COLO829 (cell line): ENCODE results near the gene MGA.

Experiments used
- DNase-seq: peaks from one replicate; pipeline ENCODE4 v3.0.0; 2012; ENCODE audit warnings: low spot score

MGA gene

DNA sequence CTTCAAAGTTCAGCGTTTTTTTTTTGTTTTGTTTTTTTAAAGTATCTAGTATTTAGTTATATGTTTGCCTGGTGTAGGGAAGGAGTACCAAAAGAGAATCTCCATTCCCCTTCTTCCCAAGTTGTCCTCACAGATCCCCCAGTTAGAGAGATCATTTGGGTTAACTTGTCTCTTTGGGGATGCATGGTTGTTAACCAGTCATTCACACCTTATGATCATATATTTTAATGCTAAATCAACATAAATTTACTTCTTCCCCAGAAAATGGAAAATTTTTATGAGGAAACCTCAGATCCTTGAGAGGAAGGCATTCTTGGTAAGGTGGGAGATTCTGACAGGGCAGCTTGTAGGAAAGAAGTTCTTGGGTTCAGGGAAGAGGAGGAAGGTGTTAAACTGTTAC lies 1.5 kb upstream of the MGA start:
- DNase-seq: no peak

DNA sequence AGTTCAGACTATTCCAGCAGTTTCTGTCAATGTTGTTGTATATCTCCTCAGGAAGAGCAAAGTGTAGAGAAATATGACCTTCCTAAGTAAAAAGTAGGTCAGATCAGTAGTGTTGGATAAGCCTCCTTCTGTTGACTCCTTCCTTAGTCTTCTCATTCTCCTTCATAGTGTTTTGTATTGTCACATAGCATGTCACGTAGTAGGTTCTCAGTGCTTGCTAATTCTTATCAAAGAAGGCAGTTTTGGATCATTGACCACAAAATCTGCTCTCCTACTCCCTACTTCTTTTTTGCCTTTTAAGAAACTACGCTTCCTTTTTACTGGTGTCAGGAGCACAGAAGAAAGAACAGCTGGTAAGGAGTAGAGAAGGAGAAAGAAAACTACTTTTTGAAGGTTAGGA lies 1.0 kb upstream of the MGA start:
- no peak for DNase-seq

DNA sequence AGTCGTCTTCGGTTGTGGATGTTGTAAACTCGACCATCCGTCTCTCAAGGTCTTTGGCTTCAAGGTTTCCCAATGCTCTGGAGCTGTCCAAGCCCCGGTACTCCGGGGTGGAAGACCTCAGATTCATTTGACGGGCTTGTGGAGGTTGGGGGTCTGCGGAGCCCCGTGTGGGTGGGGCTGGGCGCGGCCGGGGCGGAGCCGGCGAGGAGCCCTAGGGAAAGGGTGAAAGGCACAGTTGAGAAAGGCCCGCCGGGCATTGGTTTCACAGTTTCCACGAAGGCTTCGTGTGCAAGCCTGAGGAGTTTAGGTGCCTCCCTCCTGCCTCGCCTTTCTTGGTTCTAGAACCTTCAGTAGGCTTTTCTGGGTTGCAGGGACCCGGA lies 360 bp upstream of the MGA start:
- no peak for DNase-seq

DNA sequence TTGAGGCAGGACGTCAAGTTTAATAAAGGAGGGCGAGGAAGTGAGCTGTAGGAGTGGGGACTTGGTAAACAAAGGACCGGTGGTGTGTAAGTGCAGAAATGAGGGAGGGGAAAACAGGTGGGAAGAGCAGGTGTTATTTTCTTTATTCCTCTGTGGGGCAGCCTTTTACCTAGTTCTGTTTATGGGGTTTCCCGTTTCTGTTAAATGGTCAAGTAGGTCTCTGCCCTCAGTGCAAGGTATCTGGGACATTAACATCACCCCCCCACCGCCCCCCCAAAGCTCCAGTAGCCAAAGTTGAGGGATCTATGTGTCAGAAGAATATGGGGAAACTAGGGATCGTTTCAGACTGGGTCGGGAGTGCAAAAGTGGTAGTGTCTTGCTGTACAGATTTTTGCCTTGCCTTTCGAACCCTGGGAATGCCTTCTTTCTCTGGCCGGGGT lies 893 bp downstream of the MGA start:
- DNase-seq: no peak

DNA sequence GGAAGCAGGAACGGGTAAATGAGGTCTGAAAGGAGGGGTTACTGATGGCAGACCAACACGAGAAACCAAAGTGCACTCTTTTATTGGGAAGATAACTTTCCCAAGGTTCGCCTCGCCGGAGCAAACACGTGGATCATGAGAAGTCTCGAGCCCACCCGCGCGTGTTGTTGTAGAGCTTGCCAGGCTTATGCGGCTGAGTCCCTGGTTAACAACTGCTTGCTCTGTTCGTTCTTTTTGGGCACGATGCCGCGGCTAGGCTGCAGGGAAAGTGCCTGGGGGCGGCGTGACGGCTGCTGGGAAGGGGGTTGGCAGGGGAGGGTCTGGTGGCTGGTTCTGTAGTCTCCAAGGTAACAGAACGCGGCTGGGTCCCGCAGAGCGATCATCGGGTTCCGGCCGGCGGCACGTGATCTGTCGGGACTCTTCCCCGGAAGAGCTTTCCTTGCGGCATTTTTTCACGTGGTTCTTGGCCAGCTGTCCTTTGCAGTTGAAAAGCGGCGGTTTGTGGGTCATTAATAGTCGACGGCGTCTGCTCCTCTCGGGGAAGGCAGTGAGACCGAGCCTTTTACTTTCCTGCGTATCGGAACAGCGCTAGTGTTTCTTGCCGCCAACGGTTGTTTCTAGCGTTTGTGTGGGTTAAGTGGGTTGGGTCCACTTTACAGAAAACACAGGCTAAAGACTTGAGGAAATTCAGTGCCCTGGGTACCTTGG lies 1.5 kb downstream of the MGA start:
- peak; percentile 42 for DNase-seq

DNA sequence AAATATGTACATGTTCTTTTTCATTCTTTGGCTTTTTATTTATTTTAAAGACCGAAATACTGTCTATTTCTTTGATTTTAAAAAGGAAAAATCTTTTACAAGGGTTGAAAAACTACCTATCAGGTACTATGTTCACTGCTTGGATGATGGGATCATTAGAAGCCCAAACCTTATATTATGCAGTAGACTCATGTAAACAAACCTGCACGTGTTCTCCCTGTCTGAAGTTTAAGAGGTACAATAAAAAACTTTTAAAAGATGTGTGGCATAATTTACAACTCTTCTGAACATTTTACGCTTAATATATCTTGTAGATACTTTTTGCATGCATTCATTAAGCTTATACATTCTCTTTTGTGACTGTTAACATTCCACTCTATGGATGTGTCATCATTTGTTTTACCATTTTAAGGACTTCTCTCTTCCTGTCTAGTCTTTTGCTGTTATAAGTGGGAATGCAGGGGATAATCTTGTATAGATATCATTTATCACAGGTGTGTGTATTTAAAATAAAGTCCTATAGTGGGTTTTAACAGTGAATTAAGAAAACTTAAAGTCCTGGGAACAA lies 6.2 kb downstream of the MGA start:
- DNase-seq: no peak

DNA sequence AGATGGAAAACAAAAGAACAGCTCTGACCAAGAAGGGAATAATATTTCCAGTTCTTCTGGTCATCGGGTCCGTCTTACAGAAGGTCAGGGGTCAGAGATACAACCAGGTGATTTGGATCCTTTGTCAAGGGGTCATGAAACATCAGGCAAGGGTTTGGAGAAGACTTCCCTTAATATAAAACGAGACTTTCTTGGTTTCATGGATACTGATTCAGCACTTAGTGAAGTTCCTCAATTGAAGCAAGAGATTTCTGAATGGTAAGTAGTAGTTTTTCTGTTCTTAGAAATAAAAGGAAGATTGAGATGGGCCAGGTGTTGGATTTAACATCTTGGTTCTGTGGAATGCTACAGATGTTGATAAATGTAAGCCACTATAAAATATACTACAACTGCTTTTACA lies 9.5 kb downstream of the MGA start:
- no peak for DNase-seq

DNA sequence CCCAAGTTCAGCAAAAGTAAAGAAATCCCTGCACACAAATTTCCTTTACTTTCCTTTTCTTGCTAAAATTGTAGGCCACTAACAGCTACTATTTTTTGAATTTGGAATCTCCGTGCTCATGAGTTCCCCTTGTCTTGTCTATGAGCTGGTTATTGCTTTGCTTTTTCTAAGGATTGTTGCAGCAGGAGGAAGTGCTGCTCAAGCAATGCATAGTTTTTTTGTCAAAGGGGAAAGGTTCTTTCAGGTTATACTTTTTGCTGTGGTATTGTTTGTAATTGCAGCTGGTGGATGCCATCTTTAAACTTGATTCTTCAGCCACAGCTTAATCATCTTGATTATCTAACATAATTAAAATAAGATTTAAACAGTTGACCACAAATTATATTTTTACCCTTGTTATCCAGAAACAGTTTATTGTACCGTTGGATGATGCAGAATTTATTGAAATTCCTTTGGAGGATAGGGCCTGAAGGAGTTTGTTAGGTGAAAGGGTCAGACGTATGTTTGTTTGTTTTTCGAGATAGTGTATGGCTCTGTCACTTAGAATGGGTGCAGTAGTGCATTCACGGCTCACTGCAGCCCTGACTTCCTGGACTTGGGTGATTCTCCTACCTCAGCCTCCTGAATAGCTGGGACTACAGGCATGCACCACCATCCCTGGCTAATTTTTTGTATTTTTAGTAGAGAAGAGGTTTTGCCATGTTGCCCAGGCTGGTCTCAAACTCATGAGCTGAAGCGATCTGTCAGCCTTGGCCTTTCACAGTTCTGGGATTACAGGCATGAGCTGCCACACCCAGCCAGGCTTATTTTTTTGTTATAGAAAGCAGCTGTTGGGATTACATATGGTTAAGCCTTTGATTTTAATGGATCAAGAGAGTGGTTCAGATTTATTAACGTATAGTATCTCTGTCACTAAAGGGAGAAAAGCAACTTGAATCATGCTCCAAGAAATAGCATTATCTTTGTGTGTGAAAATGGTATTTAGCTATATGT lies 11.7 kb downstream of the MGA start:
- DNase-seq: no peak

DNA sequence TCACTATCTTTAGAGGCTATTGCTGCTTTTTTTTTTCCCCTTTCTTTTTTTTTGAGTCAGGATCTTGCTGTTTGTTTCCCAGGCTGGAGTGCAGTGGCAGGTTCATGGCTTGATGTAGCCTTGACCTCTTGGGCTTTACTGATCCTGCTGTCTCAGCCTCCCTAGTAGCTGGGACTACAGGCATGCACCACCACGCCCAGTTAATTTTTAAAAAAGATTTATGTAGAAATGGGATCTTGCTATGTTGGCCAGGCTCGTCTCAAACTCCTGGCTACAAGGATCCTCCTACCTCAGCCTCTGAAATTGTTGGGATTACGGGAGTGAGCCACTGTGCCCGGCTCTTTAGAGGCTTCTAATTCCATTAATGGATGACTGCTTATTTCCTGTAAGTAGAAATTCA lies 15.1 kb downstream of the MGA start:
- no peak for DNase-seq

DNA sequence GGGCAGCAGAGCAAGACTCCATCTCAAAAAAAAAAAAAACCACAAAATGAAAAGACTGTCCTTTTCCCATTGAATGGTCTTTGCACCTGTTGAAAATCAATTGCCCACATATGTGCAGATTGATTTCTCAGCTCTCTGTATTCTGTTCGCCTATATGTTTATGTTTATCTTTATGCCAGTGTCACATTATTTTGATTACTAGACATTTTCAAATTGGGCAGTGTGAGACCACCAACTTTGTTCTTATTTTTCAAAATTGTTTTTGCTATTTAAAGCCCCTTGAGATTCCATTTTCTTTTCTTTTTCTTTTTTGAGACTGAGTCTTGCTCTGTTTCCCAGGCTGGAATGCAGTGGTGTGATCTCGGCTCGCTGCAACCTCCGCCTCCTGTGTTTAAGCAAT lies 18.5 kb downstream of the MGA start:
- DNase-seq: no peak

DNA sequence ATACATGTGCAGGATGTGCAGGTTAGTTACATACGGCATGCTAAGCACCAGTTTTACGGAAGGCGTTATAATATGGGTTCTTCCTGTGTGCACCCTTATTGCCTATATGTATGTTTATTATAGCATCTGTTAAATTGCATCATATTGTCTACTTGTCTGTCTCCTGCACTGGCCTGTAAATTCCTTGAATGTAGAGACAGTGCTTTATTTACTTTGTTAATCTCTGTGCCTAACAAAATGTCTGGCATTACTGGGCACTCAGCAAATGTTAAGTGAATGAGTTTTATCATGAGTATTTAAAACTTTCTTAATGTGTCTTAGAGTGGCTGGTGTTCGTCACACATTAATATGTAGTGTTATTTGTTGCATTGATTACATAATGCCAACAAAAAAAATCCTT lies 23.8 kb downstream of the MGA start:
- DNase-seq: no peak

DNA sequence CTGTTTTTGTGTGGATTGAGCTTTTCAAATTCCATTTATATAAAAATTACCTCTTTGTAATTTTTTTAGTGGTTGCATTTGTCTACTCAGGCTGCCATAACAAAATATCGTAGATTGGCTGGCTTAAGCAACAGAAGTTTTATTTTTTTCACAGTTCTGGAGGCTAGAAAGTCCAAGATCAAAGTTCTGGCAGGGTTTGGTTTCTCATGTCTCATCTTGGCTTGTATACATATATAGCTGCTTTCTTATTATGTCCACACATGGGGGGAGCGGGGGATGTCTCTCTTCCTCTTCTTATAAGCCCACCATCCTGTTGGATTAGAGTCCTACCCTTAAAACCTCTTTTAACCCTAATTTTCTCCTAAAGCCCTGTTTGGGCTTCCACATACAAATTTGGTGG lies 28.5 kb downstream of the MGA start:
- DNase-seq: no peak

DNA sequence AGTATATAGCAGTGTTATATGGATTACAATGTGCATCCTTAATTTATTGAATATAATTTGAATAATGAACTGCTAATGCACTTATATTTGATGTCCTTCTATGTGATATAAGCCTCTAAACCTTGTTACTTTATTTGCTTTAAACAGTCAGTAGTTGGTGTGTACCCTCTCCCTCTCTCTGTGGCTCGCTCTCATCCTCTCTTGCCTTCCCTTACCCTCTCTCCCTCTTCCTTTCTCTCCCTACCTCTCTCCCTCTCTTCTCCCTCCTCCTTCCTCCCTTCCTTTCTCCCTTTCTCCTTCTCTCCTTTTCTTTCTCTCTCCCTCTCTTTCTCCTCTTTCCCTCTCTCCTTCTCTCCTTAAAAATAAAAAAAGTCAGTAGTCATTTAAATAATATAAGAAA lies 28.9 kb downstream of the MGA start:
- DNase-seq: no peak

DNA sequence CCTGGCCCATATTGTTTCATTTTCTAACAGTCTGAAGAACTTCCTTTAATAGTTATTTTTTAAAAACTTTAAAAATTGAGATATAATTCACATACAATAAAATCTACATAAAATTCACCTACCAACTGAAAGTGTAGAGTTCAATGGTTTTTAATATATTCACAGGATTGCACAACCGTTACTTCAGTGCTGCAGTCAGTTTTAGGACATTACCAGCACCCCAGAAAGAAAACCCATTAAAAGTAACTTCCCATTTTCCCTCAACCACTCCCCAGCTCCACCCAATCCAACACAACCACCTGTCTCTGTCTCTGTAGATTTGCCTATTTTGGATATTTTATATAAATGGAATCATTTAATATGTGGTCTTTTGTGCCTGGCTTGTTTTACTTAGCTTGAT lies 29.6 kb downstream of the MGA start:
- DNase-seq: no peak

DNA sequence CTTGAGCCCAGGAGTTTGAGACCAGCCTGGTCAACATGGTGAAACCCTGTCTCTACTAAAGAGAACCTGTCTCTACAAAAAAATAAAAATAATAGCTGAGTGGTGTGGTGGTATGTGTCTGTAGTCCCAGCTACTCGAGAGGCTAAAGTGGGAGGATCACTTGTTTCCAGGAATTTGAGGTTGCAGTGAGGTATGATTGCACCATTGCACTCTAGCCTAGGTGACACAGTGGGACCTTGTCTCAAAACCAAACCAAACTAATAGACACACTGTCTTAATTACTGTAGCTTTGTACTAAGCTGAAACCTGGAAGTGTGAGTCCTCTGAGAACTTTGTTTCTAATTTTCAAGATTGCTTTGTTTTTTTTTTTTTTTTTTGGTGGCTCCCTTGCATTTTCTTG lies 30.4 kb downstream of the MGA start:
- no peak for DNase-seq

DNA sequence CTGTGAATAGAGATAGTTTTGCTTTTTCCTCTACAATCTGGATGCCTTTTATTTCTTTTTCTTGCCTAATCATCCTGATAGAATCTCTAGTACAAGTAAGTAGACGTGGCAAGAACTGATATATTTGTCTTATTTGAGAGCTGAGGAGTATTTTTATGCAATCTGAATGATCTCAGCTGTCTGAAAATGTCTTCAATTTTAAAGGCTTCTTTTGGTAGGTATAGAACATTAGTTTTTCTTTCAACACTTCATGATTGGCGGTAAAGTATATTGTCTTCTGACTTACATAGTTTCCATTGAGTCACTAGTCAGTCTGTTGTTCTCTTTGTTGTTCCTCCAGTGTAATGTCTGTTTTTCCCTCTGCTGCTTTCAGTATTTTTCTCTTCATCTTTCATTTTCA lies 31.3 kb downstream of the MGA start:
- no peak for DNase-seq

DNA sequence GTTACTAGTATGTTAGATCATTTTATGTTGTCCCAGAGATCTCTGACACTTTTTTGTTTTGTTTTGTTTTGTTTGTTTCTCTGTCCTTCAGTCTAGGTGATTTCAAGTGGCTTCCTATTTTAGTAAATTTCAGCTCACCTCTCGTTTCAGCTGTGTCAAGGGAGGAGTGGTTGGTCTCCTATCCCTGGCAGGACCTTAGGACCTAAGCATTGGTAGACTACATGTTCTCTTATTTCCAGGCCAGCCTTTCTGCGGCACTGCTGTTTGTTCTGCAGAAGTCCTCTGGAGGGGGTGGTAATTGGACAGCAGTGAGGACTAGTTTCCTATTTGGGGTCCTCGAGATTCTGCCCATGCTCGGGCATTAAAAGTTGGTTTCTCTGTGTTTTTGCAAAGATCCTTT lies 31.8 kb downstream of the MGA start:
- no peak for DNase-seq

DNA sequence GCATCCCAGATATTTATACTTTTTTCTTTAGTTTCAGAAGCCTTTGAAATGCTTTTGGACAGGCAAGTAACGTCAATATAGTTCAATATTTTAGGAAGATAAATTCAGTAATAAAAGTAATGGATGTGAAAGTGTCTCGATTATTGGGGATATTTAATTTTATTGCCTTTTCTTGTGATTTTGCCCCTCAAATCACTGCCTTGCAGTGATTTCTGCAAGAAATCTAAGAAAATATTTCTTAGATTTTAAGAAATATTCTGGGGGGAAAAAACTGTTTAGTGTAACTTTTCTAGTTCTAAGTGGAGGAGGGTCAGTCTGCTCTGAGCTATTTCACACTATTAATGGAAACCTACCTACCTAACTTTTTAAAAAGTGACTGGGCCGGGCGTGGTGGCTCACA lies 33.6 kb downstream of the MGA start:
- no peak for DNase-seq

DNA sequence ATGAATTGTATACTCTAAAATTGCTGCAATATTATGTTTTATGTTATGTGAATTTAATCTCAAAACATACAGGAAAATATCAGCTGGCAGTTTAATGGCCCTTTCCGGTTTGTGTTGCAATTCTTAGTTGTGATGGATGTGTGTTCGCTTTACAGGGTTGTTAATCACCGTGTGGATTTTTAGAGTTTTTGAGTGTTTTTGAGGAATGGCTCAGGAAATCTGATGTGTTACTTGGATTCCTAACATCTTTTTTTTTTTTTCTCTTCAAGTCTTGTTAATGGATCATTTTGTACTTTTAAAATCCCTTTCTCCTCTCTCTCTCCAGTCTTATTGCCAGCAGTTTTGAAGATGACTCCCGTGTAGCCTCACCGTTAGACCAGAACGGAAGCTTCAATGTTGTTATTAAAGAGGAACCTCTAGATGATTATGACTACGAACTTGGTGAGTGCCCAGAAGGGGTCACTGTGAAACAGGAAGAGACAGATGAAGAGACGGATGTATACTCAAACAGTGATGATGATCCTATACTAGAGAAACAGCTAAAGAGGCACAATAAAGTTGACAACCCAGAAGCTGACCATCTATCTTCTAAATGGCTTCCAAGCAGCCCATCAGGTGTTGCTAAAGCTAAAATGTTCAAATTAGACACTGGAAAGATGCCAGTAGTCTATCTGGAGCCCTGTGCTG lies 35.7 kb downstream of the MGA start:
- DNase-seq: peak; percentile 7

DNA sequence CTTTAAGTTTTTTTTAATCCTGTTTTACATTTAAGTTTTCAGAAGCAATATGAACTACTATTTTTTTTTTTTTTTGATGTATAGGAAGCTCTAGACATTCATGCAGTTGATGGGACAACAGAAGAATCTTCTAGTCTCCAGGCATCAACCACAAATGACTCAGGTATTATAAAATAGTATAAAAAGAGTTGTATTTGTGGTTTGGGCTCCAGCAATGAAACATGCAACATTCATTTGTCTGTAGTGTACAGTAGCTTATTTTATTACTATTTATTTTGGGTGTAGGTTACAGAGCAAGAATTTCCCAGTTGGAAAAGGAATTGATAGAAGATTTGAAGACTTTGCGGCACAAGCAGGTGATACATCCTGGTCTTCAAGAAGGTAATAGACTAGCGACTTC lies 38.6 kb downstream of the MGA start:
- no peak for DNase-seq

DNA sequence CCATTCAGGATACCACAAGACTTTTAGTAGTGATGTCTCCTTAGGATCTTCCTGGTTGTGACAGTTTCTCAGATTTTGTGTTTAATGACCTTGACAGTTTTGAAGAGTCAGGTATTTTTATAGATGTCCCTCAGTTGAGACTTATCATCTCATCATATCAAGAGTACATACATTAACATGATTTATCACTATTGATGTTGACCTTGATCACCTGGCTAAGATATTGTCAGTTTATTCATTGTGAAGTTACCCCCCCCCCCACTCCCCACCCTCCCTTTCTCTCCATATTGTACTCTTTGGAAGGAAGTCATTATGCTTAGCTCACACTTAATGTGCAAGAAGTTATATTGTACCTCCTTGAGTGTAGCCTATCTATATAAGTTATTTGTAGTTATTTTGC lies 42.9 kb downstream of the MGA start:
- DNase-seq: no peak

DNA sequence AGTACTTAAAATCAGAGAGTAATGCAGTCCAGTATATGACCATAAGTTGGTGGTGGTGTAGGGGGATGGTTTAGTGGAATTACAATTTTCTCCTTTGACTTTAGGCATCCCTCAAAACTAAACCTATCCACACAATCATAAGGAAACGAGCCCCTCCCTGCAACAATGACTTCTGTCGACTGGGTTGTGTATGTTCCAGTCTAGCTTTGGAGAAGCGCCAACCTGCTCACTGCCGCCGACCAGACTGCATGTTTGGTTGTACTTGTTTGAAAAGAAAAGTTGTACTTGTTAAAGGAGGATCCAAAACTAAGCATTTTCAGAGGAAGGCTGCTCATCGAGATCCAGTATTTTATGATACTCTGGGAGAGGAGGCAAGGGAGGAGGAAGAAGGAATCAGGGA lies 52.8 kb downstream of the MGA start:
- DNase-seq: no peak

DNA sequence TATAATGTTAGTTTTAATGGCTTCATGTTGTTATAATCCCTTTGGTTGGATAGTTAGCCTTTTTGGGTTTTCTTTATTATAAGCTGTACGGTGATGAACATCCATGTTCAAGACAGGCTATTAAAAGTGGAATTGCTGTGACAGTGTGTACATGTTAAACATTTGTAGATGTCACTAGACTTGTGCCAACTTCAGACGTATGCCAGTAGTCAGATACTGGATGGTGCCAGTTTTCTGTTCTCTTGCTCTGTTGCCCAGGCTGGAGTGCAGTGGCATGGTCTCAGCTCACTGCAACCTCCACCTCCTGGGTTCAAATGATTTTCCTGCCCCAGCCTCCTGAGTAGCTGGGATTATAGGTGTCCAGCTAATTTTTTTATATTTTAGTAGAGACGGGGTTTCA lies 54.1 kb downstream of the MGA start:
- no peak for DNase-seq
